ENCODE measurements around the gene DGKD. TPM values are rescaled to one million over a fixed set of nuclear protein-coding genes. Genes with fewer than 3 reads are reported as not detected.

Gene DGKD
- total RNA-seq, 1 donor from 2014 or later = 86.7 TPM

- TF ChIP-seq CTCF (IDR thresholded peaks at IDR 0.05) = no peak
- intact Hi-C loops (cut with DNase I) = no loop called here
- H3K9me3 ChIP-seq = no peaks in the 10 kb centered on the region
- no peak for DNase-seq
- H3K4me1 ChIP-seq = no peaks in the 10 kb centered on the region
- H3K27ac ChIP-seq = no peak overlapping the region
- no peak for ATAC-seq
- no peaks in the 10 kb centered on the region for H3K27me3 ChIP-seq
- no peak overlapping the region for H3K4me3 ChIP-seq
- no peaks in the 10 kb centered on the region for H3K36me3 ChIP-seq
Measured at GRCh38 chr2:233338812-233339368, 15.4 kb upstream of the DGKD start.

GRCh38 chr2:233339427-233339826, 14.9 kb upstream of the DGKD start:
- TF ChIP-seq CTCF (IDR thresholded peaks at IDR 0.05) = no peak
- Histone ChIP-seq H3K27me3 (no peaks in the 10 kb centered on the region), H3K4me3 (no peak overlapping the region), H3K9me3 (no peaks in the 10 kb centered on the region), H3K36me3 (no peaks in the 10 kb centered on the region), H3K27ac (no peak overlapping the region), H3K4me1 (no peaks in the 10 kb centered on the region)
- peak; percentile 79 for ATAC-seq
- DNase-seq = no peak
- intact Hi-C loops (cut with DNase I) = no loop called here

GRCh38 chr2:233341296-233341695, 13.0 kb upstream of the DGKD start:
- Histone ChIP-seq H3K9me3 (no peaks in the 10 kb centered on the region), H3K36me3 (no peaks in the 10 kb centered on the region), H3K4me3 (no peak overlapping the region), H3K27me3 (no peaks in the 10 kb centered on the region), H3K4me1 (no peaks in the 10 kb centered on the region), H3K27ac (no peak overlapping the region)
- DNase-seq (no peak), ATAC-seq (no peak)
- intact Hi-C loops (cut with DNase I) = no loop called here
- no peak for TF ChIP-seq CTCF (IDR thresholded peaks at IDR 0.05)

- no peak for TF ChIP-seq CTCF (IDR thresholded peaks at IDR 0.05)
- Histone ChIP-seq H3K36me3 (no peaks in the 10 kb centered on the region), H3K4me3 (no peak overlapping the region), H3K9me3 (no peaks in the 10 kb centered on the region), H3K27me3 (no peaks in the 10 kb centered on the region), H3K4me1 (no peaks in the 10 kb centered on the region), H3K27ac (no peak overlapping the region)
- ATAC-seq = no peak
- intact Hi-C loops (cut with DNase I) = no loop called here
- DNase-seq = peak; percentile 22
Measured at GRCh38 chr2:233342301-233342700, 12.0 kb upstream of the DGKD start.

- ATAC-seq (no peak), DNase-seq (peak; percentile 34)
- Histone ChIP-seq H3K9me3 (no peaks in the 10 kb centered on the region), H3K27me3 (no peaks in the 10 kb centered on the region), H3K27ac (no peak overlapping the region), H3K4me3 (no peak overlapping the region), H3K4me1 (no peaks in the 10 kb centered on the region), H3K36me3 (no peaks in the 10 kb centered on the region)
- intact Hi-C loops (cut with DNase I) = no loop called here
- no peak for TF ChIP-seq CTCF (IDR thresholded peaks at IDR 0.05)
Measured at GRCh38 chr2:233343171-233343705, 11.1 kb upstream of the DGKD start.

GRCh38 chr2:233346376-233346775, 7.9 kb upstream of the DGKD start:
- Histone ChIP-seq H3K9me3 (no peaks in the 10 kb centered on the region), H3K36me3 (no peaks in the 10 kb centered on the region), H3K4me1 (no peaks in the 10 kb centered on the region), H3K27me3 (no peaks in the 10 kb centered on the region), H3K4me3 (no peak overlapping the region), H3K27ac (no peak overlapping the region)
- intact Hi-C loops (cut with DNase I) = no loop called here
- no peak for ATAC-seq
- DNase-seq = peak; percentile 19
- TF ChIP-seq CTCF (IDR thresholded peaks at IDR 0.05) = no peak
